OCI-LY1 (cell line): ENCODE results near the gene HNRNPD.

Experiments used
- EZH2 ChIP-seq: fragments of 200-600 bp; sonication (generic), shearing (Covaris generic); IDR thresholded peaks from 2 replicates; pipeline ENCODE4 v1.8.0; 2017; ENCODE audit warnings: borderline replicate concordance, mixed run types, mild to moderate bottlenecking, antibody characterized with exemption, low read length, moderate library complexity, mixed read lengths
- TF ChIP-seq, protein P1 (sequence below): fragments of 200-600 bp; sonication (generic), shearing (Covaris generic); IDR thresholded peaks from 2 replicates; pipeline ENCODE4 v1.5.1; 2017; ENCODE audit warnings: mild to moderate bottlenecking, antibody characterized with exemption, low read length, moderate library complexity, mixed read lengths

DNA sequence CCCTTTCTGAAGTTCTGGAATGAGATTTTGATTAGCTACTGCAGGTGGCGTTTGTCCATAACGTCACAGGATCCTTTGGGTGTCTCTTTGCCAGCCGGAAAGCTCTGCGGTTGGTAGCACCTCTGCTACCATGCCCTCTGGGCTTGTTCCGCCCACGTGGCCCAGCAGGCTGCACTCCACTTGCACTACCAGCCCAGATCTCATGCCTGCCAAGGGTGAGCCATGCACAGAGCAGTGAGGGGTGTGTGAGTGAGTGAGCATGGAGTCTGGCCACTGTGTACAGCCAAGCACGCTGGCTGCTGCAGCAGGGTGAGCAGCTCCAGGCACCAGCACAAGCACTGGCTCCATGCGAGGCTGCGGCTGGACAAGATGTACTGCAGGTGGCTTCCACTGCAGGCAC lies 6.6 kb upstream of the HNRNPD start:
- TF ChIP-seq, protein P1, sequence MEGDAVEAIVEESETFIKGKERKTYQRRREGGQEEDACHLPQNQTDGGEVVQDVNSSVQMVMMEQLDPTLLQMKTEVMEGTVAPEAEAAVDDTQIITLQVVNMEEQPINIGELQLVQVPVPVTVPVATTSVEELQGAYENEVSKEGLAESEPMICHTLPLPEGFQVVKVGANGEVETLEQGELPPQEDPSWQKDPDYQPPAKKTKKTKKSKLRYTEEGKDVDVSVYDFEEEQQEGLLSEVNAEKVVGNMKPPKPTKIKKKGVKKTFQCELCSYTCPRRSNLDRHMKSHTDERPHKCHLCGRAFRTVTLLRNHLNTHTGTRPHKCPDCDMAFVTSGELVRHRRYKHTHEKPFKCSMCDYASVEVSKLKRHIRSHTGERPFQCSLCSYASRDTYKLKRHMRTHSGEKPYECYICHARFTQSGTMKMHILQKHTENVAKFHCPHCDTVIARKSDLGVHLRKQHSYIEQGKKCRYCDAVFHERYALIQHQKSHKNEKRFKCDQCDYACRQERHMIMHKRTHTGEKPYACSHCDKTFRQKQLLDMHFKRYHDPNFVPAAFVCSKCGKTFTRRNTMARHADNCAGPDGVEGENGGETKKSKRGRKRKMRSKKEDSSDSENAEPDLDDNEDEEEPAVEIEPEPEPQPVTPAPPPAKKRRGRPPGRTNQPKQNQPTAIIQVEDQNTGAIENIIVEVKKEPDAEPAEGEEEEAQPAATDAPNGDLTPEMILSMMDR: no peak
- TF ChIP-seq EZH2: no peak
